GM21786 (cell line): ENCODE data around the gene CANT1.
"Not testable (repeated sequence)": the region's sequence is repeated elsewhere in the genome, so short reads cannot be mapped to it uniquely, and the experiment has no call there.

Source experiments
- ATAC-seq: cut with Tn5 transposase; IDR thresholded peaks from one replicate; pipeline ENCODE4 v1.9.1; 2021; ENCODE audit not compliant: unreplicated experiment

CANT1 gene

DNA sequence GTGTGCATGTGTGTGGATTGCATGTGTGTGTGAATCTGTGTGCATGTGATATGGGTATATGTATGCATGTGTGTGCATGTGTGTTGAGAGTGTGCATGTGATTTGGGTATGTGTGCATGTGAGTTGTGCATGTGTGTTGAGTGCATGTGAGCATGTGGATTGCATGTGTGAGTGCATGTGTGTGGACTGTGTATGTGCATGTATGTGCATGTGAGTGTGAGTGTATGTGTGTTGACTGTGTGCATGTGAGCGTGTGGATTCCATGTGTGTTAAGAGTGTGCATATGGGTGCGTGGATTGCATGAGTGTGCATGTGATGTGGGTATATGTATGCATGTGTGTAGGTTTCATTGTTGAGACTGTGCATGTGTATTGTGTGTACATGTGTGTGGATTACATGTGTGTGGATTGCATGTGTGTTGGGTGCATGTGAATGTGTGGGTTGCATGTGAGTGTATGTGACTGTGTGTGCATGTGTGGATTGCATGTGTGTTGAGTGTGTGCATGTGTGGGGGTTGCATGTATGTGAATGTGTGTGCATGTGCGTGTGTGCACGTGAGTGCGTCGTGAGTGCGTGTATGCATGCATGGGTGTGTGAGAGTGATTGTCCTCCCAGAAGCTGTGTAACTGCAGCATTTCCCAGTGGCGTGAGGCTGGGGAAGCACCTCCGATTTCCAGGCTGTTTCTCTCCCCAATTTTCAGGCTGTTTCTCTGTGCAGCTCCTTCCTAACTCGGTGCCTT lies 33.8 kb upstream of the CANT1 start:
- ATAC-seq = no peak

DNA sequence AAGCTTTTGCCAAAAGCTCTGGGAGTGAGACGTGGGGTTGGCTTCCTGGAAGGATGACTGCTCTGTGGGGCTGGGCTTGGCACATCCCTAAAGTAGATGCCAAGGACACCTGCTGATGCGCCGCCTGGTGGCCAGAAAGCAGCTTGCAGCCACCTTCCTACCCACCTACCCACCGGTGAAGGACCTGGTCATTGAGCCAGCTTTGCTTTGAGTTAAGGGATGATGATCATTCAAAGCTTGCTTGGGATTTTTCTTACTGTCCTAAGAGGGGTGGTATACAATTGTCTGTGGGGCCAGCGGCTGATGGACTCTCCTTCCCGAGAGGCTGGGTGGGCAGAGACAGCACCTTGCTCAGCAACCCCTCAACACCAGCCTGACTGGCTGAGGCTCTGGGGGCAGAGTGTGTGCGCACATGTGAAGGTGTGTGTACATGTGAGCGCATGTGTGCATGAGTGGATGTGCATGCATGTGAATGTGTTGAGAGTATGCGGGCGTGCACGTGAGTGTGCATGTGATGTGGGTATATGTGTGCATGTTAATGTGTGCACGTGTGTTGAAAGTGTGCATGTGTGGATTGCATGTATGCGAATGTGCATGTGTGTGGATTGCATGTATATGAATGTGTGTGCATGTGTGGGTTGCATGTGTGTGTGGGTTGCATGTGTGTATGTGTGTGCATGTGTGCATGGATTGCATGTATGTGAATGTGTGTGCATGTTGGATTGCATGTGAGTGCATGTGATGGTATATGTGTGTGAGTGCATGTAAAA lies 33.0 kb upstream of the CANT1 start:
- ATAC-seq = no peak

DNA sequence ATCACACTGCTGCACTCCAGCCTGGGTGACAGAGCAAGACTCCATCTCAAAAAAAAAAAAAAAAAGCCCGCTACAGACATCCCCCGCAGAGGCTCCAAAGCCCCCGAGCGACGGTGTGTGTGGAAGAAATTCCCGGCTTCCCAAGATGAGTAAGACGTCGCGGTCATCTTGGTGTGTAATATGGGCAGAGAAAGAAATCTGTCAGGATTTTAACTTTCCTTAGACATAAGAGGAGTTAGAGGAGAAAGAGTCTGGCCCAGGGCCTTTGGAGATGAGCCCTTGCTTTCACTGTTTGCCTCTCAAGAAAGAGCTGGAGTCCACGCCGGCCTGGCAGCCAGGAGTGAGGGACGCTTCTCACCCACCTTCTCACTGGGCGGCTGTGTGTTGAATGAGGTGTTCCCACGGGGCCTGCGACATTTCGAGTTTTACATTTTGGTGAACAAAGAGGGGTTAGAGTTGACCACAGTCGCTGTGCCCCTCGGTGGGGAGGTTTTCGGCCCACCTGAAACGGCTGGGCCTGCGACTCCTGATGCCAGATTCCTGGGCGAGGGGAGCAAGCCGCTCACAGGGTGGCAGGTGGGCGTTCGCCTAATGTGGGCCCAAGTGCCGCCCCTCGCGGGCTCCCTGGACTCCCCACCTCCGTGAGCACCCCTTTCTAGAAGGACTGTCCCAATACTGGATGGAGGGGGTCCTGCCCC lies 32.3 kb upstream of the CANT1 start:
- ATAC-seq = no peak

DNA sequence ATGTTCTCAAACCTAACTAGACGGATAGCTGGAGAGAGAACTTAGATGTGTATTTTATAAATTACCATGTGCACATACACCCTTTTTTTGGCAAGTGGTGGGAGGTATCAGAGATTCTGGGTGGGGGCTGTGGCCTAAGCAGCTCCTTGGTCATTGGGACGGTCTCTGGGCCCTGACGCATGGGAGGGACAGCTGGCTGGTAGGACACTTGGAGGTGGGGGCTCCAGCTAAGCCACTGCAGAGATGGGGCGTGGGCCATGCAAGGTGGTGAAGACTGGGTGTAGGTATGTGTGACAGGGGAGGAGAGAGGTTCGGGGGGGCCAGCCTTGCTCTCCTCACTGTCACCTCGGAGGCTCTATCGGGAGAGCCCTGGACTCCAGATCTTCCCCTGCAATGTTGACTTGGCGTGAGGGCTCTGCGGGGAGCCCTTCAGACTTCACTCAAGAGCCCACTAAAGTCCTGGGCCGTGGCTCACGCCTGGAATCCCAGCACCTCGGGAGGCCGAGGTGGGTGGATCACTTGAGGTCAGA lies 31.5 kb upstream of the CANT1 start:
- ATAC-seq = no peak

DNA sequence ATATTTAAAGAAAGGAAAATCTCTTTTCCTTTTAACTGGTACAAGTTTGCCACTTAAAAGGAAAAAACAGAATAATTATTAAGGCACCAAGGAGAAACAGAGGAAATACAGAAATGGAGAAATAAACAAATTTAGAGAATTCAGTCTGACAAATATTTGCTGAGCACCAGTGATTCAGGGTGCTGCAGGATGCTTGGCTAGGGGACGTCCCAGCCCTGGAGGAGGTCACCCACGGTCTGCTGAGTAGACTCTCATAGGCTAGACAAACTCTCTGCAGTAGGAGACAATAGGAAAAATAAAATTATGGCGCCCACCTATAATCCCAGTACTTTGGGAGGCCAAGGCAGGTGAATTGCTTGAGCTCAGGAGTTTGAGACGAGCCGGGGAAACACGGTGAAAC lies 30.3 kb upstream of the CANT1 start:
- ATAC-seq = no peak

DNA sequence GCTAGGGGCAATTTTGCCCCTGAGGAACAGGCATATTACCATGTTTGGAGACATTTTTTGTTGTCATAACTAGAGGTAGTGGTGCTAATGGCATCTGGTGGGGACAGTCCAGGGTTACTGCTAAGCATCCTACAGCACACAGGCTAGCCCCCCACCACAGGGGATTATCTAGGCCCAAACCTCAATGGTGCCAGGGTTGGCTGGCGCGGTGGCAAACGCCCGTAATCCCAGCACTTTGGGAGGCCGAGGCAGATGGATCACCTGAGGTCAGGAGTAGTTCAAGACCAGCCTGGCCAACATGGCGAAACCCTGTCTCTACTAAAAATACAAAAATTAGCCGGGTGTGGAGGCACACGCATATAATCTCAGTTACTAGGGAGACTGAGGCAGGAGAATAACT lies 29.6 kb upstream of the CANT1 start:
- ATAC-seq = no peak

DNA sequence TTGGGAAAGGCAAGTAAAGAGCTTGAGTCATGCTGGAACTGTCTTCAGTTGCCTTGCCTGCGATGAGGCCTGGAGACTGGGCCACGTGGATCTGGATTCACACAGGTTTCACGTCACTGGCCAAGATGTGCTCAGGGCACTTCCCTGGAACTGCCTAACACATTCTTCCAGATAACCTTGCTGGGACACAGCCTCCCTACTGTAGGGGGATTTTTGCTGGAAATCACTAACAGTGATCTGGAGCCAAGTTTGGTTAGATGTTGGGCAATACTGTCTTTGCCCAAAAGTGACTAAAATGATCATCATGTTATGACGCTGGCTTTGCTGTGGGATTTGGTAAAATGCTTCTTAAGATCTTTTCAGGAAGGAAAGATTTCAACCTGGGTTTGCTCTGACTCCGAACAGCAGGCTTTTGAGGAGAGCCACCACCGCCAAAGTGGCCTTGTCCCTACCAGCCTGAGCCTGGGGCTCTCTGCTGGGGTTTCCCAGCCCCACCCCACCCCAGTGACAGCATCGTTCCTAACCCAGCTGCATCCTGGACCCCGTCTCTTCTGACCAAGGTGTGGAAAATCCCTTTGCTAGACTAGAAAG lies 29.1 kb upstream of the CANT1 start:
- no peak for ATAC-seq

DNA sequence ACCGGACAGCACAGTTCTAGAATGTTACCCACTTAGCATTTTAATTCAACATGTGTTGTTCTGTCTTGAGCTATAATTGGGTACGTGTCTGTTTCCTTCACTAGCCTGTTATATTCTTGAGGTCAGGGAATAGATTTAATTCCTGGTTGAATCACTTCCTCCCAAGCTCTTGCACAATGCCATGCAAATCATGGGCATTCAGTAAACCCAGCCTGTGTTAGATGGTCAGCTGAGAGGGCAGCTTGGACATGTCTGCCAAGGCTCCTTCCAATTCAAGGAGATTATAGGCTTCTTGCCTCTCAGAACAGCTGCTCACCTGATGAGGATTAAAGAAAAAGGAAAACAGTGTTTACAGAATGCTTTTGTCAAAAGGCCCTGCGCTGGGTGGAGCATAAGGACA lies 27.0 kb upstream of the CANT1 start:
- no peak for ATAC-seq

DNA sequence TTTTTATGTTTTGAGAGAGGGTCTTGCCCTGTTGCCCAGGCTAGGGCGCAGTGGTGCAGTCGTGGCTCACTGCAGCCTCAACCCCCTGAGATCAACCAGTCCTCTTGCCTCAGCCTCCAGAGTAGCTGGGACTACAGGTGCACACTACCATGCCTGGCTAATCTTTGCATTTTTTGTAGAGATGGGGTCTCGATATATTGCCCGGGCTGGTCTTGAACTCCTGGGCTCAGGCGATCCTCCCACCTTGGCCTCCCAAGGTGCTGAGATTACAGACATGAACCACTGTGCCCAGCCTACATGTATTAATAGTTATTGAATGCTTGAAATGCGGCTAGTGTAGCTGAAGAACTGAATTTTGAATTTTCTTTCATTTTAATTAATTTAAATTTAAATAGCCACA lies 26.6 kb upstream of the CANT1 start:
- no peak for ATAC-seq

DNA sequence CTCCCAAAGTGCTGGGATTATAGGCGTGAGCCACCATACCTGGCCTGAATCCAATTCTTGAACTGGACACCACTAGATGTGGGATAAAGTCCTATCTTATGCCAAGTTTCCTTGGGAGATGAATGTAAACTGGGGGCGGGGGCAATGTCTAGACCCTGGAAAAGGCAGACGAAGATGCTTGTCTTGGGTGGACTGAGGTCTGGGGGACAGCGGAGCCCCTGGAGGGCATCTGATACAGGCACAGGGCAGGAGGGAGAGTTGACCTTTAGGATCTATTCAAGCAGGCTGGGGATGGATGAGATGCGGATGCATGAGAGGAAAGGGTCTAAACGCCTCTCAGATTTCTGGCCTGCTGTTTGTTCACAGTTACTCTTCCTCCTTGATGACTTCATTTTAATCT lies 26.1 kb upstream of the CANT1 start:
- no peak for ATAC-seq

DNA sequence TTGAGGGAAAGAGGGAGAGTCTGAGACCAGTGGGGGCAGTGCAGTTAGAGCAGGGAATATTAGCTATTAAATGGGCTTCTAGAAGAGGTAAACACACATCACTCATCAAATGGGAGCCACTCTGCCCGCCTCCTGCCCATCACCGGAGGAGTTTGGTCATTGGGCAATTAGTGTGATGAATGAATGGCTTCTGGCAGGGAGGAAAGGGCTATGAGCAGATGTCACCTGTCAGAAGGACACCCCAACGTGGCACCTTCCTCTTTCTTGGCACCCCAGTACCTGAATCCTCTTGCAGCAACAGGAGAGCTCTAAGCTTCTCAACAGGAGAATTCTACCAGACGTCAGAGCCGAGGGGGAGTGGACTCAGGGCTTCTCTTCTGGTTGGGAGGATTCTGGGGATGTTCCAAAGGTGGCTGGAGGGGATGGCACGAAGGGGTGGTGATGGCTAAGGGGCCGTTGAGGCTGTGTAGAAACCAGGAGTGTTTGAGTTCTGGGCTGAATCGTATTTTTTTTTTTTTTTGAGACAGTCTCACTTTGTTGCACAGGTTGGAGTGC lies 25.4 kb upstream of the CANT1 start:
- no peak for ATAC-seq

DNA sequence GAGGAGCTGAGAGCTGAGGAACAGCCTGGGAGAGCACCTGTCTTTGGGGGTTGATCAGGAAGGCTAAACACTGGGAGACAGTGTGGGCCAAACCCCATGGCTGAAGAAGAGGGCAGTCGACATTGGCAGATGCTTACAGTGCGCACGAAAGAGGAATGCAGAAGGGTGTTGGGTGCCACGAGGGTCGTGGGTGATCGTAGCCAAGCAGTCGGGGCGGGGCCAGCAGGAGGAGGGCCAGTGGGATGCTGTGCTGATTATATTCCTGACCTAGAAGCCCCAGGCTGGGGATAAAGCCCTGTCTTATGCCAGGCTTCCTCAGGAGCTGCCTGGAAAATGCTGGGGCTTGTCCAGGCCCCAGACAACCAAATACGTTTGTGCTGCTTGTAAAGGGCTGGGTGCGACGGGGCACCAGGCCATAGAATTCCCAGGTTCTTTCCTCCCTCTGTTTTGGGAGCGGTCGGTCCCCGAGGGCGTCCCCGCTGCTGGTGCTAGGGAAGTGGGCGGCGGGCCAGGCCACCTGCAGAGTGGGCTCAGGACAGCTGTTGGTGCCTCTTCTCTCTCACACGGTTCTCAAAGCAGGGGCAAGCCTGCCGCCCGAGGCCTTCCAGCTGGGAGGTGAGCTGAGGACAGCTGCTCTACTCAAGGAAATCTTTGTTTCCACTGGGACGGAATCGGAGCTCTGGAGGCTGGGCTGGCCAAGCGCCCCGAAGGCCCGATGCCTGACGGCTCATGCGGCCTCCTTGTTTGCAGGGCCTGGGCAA lies 24.4 kb upstream of the CANT1 start:
- no peak for ATAC-seq

DNA sequence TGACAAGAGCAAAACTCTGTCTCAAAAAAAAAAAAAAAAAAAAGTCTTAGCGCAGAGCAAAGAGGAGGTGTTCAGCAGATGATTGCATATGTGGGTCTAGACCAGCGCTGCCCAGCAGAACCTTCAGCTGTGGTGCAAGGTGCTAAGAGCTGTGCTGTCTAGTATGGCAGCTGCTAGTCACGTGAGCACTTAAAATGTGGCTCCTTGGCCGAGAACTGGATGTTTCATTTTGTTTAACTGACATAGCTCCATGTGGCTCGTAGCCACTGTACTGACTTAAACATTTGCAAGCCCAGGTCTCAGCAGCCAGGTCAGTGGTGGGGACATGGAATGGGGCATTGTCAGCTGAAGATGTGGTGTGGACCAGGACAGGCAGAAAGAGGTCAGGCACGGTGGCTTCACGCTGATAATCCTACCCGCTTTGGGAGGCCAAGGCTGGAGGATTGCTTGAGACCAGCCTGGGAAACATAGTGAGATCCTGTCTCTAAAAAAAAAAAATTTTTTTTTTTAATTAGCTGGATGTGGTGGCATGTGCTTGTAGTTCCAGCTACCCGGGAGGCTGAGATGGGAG lies 23.6 kb upstream of the CANT1 start:
- ATAC-seq = no peak

DNA sequence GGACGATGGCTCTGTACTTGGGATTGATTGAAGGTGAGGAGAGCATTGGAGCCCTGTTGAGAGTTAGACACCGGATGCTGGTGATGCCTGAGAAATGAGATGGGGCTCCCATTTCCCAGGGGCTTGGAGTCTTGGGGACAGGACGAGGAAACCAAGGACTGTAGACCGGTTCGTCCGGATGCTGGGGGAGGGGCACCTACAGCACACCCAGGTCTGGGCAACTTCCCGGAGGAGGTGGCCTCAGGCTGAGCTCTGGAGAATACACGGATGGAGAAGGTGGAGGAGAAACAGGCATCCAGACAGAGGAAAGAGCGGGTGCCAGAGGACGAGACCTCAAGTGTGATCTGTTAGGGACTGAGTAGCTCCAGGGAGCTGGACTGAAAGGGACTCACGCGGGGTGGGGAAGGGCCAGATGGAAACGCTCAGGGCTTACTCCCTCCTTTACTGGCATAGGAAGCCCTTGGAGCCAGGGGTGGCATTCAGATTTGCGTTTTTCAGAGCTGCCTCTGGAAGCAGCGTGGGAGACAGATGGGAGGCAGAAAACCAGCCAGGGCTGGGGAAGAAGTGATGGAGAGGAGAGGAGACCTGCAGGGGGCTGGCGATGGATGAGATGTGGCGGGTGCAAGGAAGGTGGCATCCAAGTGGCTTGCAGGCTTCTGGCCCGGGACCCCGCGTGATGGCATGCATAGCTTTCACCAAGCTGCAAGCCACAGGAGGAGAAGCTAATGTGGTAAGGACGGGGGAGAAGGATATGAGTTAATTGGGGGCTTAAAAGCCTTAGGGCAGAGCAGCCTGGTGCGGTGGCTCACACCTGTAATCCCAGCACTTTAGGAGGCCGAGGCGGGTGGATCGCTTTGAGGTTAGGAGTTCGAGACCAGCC lies 22.7 kb upstream of the CANT1 start:
- no peak for ATAC-seq

DNA sequence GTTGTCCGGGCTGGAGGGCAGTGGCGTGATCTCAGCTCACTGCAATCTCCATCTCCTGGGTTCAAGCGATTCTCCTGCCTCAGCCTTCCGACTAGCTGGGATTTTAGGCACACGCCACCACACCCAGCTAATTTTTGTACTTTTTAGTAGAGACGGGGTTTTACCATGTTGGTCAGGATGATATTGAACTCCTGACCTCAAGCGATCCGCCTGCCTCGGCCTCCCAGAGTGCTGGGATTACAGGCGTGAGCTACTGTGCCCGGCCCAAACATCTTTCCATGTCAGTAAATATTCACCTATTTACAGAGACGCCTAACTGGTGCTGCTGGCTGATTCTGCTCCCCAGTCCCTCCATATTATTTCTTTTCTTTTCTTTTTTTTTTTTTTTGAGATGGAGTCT lies 21.1 kb upstream of the CANT1 start:
- not testable (repeated sequence) for ATAC-seq

DNA sequence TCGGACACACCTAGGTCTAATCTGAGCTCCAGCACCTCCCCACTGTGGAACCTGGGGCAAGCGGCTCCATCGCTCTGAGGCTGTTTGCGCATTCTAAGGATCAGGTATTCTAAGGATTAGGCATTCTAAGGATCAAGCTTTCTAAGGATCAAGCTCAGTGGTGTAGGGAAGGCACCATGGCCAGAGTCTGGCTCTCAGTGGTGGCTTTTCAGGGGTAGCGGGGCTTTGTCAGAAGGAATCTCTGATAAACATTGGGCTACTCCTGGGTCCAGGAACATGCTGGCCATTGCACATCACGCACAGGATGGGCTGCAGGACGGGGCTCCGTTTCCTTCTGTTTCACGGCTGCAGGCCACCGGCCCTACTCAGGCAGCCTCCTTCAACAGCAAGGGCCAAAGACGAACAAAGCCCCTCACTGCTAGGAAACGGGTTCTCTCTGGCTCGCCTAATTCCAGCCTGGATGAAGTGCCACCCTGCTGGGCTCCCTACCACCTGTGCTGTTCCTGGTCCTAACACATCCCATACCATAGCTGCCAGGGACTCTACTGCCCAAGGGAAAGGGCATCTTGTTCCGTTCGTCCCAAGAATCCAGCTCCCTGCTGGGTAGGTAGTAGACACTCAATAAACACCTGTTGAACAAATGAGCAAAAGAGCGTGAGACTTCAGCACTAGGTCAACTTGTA lies 19.9 kb upstream of the CANT1 start:
- ATAC-seq = no peak

DNA sequence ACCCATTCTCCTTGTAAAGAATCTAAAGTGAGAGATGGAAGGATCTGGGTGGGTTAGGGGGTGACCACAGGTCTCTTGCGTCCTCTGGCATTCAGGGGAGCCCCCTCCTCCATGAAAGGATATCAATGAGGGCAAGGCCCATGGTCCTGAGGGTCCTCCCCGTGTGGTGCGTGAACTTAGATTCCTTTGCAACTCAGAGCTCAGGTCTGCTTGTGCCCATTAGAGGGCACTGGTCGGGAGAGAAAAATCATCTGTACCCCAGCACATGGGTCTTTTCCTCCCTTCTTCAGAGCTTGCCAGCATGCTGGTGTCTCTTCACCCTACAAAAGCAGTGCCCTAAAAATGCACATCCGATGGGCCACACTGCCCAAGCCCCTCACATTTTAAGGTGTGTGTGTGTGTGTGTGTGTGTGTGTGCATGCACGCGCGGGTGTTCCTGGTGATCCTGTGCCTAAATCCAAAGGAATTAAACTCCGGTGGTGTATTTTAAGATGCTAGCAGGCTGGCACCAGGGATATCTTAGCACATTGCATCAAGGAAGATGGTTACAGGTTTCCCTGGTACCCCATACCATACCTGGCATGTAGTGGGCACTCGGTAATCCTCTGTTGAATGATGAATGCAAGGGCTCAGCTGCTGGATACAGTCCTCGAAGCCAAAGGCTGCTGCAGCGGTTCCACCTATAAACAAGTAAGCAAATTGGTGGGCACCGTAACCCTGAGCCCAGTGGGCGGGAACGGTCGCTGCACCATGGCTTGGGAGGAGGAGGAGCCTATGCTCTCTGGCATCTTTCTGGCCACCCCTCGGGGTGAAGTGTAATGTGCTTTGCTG lies 19.1 kb upstream of the CANT1 start:
- no peak for ATAC-seq
